T follicular helper cell (primary cell): ENCODE measurements around the gene MICAL2.
"Not testable (repeated sequence)": the region's sequence is repeated elsewhere in the genome, so short reads cannot be mapped to it uniquely, and the experiment has no call there.

Experiments used
- DNase-seq: peaks from one replicate; pipeline ENCODE4 v3.0.0-alpha.2; 2020; ENCODE audit warnings: low read depth

The MICAL2 gene

DNA sequence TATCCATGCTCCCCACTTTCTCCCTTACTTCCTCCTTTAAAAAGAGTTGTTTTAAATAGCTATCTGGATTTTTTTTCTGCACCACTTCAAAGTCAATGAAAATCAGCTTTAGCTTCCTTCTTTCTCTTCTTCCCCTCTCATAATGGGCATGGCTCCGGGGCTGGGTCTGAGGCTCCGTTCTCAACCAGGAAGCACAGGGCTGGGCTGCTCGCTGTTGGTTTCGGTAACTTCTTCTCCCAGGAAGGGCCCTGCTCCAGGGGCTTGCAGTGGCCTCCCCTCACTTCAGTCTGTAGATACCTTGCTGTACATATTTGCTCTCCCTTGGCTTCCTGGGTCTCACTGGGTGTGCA, 23.8 kb downstream of the MICAL2 start:
- no peak for DNase-seq

DNA sequence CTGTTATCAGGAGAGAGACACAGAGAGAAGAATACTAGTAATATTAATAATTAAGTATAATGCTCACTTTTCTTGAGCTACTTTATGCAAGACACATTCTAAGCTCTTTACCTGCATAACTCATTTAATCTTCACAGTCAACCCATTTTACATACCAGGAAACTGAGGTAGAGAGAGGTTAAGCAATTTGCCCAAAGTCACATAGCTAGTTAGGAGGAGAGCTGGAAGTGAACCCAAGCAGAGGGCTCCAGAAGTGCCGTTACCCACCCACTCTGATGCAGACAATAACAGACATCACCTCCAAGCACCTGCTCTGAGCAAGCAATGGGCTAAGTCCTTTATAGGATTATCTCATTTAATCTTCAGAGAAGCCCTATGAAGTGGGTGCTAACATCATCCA, 24.8 kb downstream of the MICAL2 start:
- no peak for DNase-seq

DNA sequence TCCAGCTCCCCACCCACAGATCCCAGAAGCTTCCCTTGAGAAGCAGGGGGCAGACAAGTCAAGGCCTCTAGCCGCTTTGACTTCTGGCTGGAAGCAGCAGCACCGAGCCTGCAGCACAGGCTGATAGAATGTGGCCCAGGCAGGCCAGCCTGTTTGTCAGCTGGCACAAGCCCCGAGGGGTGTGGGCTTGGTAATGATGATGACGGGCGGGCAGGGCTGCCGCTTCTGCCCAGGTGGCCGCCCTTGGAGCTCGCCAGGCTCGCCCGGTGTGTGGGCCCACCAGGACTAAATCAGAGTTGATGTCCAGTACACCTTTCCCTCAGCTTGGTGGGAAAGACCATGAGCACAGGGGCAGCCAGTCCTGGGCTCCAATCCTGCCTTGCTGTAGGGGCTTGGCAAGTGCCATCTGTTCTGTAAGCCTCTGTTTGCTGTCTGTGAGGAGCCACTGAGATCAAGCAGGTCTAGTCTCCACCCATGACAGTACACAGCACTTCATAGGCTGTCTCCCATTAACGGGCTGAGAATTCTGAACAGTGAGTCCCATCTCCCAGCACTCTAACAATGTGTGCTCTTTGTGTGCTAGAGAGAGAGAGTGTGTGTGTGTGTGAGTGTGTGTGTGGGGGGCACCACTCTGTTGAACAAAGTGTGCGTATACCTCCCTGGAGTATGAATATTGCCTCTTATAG, 26.8 kb downstream of the MICAL2 start:
- DNase-seq, result no peak

DNA sequence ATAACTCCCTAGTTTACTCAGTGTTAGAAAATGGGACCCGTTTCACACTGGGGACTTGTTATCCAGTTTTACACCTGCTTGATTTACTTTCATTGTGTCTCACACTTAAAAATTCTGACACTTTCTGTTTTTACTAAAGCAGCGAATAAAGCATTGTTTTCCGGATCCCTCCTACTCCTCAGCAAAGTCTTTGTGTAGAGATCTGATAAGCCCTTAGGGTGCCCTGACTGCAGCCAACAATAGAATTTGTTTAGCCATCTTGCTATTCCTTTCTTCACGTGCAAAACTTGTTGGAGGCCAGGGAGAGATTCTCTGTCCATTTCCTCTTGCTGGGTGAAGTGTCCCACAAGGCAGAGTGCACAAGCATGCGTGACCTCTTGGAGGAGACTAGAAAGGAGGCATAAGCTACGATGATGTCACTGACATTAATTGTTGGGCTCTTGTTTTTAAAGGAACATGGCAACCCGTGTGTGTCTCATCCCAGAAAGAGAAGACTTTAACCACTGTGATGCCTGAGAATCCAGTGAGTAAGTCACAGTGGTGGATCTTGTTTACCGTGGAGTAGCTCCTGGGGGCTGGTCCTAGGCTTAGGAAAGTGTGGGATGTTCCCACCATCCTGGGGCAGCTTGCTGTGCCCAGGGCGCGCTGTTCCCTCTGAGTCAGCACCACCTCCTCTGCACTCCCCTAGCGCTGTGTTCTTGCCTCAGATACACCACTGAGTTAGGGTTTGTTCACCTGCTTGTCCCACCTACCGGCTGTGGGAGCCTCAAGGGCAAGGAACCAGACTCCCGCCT, 27.7 kb downstream of the MICAL2 start:
- DNase-seq, result no peak

DNA sequence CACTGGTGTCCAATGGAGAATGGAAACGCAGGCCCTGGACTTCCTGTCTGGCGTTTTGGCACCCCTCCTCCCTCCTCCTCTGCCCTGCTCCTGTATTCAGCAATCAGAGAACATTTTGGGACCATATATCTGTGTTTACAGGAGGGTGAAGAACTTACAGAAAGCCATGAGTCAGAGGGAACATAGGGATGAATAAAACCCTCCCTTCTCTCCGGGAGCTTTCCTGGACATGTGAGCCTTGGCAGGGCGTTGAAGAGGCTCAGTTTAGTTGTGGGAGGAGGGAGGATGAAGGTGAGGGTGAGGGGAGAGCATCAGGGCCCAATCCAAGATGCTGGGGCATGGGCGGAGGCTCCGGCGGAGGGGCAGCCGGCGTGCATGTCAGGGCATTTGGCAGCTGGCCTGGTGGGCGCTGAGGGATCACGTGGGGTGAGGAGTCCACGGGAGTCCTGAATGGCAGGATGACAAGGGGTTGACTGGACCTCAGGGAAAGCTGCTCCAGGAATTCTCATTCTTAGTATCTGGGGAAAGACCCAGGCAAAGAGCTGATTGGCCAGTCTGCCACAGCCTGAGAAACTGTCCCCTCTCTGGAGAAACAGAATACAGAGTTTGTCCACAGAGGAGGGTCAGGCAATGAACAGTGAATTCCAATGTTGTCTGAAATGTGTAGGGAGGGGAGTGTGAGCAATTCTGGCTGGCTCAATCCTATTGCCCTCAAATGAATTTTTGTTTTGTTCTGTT, 28.9 kb downstream of the MICAL2 start:
- no peak for DNase-seq

DNA sequence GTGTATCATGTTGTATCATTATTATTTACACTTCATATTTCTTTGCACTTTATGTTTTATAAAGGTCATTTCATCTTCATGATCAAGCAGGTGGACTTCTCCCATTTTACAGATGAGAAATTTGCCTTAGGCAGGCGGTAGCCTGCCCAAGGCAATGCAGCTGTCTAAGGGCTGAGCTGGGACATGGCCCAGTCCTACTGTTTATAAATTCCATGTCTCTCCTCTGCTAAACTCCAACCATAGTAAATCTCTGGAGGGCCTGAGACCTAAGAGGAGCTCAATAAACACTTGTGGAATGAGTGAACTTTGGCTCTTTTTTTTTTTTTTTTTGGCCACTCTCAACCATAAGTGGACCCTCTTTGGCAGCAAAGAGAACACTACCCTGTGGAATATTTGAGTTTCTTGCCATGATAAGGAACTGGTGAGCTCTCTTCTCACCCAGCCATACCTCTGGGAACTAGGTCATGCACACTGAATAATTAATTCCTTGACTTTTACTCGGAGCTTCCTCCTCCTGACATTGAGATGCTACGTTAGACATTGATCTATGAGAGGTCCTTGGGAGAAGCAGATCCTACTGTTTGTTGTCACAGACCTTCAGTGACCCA, 29.9 kb downstream of the MICAL2 start:
- DNase-seq, result no peak

DNA sequence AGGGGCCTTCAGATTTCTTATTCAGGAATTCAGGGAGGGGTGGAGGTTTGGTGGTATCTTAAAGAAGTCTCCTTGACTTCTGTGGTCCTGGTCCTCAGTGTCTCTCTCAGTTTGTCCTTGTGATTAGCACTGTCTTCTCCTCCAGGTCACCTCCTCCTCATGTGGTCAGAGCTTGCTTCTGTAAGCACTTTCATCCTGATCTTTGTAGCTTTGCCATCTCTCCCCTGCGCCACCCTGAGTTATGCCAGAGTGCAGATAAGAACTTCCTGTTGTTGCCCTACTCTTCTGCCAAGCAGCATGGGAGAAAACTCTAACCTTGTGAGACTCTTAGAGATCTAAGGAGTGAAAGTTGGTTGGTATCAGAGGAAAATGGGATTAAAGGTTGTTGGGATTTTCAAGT, 30.9 kb downstream of the MICAL2 start:
- DNase-seq, result no peak

DNA sequence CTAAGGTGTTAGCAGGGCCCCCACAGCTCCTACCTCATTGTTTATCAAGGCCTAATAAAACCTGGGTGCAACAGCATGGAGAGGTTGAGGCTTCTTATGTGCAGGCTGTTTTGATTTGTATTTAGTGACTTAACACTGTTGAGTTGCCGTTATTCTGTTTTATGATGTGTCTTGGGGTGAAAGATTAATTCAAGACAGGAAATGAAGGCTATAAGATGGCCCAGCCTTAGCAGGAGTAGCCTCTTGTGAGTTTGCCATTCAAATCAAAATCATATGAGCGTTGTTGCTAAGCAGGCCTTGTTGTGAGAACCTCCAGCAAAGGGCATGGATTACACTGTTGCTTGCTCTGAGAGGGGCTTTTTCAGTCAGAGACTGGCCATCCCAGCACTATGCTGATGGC, 31.8 kb downstream of the MICAL2 start:
- no peak for DNase-seq

DNA sequence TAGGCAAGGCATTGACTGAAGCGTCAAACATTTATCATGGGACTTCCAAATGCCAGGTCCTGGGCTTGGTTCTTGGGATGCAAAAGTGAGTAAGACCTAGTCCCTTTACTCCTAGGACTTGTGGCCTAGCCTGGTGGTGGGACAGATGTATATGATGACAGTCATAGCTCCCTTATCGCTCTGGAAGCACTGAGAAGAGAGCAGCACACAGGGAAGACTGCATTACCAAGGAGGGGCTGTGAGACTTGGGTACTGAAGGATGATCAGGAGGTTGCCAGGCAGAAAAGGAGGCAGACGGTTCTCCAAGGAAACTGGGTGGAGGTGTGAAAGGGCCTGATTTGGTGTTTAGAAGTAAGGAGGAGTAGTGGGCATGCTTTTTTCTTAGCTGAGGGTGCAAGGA, 32.5 kb downstream of the MICAL2 start:
- DNase-seq, result no peak

DNA sequence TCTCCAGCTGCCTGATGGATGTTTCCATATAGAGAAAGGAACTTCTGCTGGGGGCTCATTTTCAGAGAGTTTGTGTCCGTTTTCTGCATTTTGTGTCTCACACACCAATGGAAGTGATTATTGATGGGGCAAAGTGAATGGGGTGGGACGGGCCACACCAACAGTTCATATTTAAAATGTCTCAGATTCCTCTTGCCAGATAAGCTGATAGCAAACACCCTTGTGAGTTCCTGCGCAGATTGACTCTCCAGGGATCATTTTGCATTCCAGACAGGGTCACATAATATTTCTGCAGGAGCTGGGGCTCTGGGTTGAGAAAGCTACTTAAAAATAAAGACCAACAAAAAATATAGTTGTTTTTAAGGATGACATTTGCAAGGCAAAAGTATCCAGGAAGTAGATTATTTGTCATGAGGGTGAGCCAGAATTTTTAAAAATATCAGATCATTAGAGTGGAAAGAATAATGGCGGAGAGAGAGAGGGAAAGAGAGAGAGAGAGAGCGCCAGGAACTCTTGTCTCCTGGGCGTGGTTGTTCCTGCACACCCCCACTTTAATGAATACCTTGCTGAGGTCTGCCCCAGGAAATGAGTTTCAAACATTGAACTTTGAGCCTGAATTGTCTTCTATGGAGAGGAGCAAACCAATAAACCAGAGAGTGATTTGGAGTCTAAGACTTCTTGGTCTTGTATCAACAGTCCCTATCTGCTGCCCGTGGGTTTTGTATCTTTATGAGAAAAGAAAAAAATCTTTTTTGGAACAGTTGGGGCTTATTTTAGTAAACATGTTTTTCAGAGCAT, 33.3 kb downstream of the MICAL2 start:
- DNase-seq, result no peak

DNA sequence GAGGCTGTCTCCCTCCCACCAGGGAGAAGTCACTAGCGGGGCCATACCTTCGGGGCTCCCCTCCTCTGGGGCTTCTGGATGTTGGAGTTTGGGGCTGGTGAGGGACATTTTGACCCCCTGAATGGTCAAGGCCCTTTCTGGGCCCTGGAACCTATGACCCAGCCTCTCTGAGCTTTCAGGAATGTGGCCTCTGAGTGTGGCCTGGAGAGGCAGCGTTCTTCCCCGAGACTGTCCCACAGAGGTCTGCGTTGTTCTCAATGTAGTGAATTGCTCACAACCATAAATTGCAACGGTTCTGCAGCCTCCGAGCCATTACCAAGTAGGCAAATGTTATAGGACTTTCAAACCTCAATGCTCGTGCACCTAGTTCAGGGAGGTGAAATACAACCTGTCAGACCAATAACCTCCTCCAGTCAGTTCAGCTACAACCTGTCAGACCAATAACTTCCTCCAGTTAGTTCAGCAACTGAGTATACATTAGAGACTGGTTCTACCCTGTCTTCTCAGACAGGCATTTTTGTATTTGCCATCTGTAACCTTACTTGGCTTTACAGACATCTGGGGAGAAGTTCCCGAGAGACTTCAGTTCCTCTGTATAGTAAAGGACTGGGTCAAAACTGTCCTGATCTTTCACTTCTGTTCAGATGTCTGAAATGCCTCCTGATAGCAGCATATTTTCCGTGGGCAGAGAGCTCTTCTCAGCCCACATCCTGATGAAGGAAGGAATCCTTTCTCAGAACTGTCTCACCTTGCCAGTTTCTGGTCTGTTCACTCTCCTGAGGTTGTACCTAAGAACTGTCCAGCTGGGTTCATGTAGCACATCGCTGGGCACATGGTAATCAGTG, 34.2 kb downstream of the MICAL2 start:
- DNase-seq, result no peak

DNA sequence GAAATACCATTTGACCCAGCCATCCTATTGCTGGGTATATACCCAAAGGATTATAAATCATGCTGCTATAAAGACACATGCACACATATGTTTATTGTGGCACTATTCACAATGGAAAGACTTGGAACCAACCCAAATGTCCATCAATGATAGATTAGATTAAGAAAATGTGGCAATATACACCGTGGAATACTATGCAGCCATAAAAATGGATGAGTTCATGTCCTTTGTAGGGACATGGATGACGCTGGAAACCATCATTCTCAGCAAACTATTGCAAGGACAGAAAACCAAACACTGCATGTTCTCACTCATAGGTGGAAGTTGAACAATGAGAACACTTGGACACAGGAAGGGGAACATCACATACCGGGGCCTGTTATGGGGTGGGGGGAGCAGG, 36.3 kb downstream of the MICAL2 start:
- not testable (repeated sequence) for DNase-seq

DNA sequence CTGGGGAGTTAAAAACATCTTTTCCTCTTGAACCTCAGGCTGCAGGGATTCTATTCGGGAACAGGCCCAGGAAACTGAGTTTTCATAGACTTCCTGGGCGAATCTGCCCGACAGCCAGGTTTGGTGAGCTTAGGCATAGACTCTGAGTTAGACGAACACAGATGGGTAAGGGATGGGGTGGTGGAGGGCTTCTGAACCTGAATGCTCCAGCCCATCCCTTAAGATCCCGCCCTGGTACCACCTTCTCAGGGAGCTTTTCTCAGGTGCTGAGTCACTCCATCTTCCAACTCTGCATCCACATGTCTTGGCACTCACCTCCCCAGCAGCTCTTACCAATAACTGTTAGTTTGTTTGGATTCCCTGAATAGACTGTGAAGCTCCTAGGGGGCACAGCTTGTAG, 37.4 kb downstream of the MICAL2 start:
- no peak for DNase-seq

DNA sequence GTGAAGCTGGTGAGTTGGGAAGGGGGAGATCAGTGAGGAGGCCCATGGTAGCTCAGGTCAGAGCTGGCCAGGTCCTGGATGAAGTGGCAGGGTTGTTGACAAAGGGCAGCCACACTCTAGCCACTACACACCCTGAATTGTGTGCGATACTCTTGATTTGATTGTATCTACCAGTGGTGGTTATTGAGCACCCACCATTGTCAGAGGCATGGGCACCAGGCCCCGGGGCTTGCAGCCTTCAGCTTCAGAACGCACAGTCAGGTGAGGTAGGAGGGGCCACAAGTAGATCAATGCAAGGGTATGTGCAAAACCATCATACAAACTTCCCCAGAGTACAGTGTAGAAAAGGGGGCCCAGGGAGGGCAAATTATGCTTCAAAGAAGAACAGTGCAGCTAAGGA, 38.1 kb downstream of the MICAL2 start:
- DNase-seq, result no peak

DNA sequence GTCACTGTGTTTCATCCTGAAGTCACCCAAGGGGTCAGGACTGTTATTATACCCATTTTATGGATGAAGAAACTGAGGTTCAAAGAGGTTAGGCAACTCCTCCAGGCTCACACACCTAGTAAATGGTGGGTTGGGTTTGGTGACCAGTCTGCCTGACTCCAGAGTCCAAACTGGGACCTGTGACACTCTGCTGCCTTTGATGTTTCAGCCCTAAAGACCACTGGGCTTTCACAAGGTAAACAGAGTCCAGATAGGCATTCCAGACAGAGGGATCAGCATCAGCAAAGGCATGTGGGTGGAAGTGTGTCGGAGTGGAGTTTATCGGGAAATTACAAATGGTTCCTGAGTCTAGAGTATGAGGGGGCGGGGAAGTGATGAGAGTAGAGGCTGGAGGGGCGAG, 38.5 kb downstream of the MICAL2 start:
- DNase-seq, result no peak

DNA sequence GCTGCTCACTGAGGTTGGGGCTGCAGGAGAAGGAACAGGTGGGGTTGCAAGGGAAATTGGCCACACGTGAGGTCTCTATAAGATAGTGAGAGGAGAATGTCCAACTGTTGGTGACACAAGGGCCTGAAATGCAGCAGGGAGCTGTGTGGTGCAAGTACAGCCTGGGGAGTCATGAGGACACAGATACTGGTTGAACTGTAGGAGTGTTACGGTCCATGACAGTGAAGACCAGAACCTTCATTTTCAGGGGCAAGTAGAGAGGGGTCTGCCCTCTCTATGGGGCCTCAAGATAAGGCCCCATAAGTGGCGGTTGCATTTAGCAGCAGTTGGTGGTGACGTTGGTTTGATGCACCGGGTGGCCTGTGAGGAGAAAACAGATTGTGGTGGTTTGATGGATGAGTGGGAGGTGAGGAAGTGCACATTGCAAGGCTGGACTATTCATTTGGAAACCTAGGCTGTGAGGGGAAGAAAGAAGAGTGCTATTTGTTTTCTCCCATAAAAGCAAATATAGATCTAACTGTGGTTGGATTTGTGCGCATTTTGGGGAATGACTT, 39.4 kb downstream of the MICAL2 start:
- no peak for DNase-seq

DNA sequence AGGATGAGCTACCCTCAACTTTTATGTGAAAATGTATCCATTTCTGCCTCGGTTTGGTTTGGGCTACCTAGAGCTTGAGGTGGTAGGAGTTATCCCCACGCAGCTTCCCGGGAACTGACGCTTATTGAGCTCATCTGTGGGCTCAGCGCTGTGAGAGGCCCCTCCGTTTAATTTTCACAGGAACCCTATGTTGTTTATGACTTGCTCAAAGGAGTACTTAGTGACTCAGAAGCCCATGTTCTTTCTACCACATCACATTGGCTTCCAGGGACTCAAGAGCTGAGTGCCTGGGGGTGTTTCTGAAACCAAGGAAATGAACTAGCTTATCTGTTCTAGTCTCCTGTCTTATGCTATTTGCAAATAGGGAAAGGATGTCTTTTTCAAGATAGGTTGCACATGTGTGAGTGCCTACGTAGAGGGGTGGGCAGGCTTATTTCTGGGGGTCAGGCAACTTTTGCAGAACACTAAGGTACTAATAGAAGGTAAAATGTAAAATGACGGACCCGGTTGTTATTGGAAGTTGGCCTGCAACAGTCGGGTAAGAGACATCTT, 40.5 kb downstream of the MICAL2 start:
- no peak for DNase-seq

DNA sequence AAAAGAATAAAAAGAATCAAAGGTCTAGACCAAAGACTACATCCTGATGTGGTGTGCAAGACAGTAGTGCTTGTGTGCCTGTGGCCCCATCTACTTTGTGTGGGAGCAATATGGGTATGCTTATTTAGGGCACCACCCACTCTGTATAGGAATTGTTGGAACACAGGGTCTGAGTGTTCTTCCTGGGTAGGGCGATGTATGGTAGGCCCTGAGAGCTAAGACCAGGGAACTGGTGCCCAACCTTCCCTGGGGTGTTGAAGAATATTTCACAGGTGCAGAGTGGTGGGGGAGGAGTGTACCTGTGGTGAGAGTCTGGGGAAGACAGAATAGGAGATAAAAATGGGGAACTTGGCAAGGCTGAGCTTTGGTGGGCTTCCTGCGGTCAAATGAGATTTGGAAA, 41.9 kb downstream of the MICAL2 start:
- DNase-seq, result no peak

DNA sequence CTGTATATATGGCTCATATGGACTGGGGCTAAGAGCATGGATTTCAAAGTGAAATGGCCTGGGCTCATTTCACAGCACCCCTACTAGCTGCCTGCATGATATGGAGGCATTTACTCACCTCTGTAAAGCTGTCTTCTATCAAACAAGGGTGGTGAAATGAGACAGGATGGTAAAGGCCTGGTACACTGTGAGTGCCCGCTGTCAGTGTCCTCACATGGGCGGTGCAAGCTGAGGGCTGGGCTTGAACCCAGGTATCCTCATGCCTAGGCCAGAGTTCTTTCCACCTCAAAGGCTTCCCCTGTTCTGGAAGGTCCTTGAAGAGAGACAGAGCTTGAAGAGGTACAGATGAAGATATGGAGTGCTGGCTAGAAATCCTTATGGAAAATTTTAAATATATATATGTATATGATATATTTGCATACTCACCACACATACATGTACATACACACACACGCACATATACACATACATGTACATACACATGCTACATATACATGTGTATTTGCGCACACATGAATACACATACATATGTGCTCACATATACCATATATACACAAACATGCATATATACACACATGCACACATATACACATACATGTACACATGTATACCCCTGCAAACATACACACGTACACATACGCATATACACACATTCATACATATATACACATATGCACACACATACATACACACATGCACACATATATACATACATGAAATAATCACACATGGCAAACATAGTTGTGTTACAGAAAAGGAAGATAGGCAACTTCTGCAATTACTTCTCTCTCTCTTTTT, 44.7 kb downstream of the MICAL2 start:
- DNase-seq, result no peak
